ENCODE data around the gene SHISAL2A. TPM values are rescaled to one million over a fixed set of nuclear protein-coding genes. Genes with fewer than 3 reads are reported as not detected.

SHISAL2A gene
- polyA plus RNA-seq, 1 donor from 2014 or later = not detected

DNA sequence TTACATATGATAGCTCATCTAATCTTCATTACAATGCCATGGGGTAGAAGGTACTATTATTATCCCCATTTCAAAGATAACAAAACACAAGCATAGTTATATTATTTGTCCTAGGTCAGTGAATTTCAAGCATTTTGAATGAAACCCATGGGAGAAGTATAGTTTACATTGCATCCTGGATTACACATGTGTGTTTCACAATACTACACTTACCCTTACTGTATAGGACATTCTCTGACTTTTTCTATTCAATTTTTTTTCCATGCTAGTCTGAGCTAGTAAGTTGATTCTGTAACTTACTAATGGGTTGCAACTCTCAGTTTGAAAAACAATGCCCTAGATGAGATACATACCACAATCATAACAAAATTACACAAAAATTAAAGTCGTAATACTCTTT, 39.5 kb upstream of the SHISAL2A start:
- TF ChIP-seq EZH2 (IDR thresholded peaks at IDR 0.05; ENCODE audit: borderline replicate concordance, insufficient read depth, low read length, poor library complexity, severe bottlenecking) (no peak), RAD21 (conservative IDR thresholded peaks at IDR 0.05) (no peak), POLR2AphosphoS5 (IDR thresholded peaks at IDR 0.05) (no peak), EP300 (conservative IDR thresholded peaks at IDR 0.05; ENCODE audit: poor library complexity, severe bottlenecking) (no peak), MXI1 (conservative IDR thresholded peaks at IDR 0.05; ENCODE audit: poor library complexity, severe bottlenecking) (no peak), SMC3 (conservative IDR thresholded peaks at IDR 0.05; ENCODE audit: poor library complexity) (no peak), TAF1 (IDR thresholded peaks at IDR 0.05; ENCODE audit: low read depth) (no peak)
- TF ChIP-seq, protein P1, sequence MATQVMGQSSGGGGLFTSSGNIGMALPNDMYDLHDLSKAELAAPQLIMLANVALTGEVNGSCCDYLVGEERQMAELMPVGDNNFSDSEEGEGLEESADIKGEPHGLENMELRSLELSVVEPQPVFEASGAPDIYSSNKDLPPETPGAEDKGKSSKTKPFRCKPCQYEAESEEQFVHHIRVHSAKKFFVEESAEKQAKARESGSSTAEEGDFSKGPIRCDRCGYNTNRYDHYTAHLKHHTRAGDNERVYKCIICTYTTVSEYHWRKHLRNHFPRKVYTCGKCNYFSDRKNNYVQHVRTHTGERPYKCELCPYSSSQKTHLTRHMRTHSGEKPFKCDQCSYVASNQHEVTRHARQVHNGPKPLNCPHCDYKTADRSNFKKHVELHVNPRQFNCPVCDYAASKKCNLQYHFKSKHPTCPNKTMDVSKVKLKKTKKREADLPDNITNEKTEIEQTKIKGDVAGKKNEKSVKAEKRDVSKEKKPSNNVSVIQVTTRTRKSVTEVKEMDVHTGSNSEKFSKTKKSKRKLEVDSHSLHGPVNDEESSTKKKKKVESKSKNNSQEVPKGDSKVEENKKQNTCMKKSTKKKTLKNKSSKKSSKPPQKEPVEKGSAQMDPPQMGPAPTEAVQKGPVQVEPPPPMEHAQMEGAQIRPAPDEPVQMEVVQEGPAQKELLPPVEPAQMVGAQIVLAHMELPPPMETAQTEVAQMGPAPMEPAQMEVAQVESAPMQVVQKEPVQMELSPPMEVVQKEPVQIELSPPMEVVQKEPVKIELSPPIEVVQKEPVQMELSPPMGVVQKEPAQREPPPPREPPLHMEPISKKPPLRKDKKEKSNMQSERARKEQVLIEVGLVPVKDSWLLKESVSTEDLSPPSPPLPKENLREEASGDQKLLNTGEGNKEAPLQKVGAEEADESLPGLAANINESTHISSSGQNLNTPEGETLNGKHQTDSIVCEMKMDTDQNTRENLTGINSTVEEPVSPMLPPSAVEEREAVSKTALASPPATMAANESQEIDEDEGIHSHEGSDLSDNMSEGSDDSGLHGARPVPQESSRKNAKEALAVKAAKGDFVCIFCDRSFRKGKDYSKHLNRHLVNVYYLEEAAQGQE (IDR thresholded peaks at IDR 0.05; ENCODE audit: borderline replicate concordance) = no peak
- TF ChIP-seq, protein P2, sequence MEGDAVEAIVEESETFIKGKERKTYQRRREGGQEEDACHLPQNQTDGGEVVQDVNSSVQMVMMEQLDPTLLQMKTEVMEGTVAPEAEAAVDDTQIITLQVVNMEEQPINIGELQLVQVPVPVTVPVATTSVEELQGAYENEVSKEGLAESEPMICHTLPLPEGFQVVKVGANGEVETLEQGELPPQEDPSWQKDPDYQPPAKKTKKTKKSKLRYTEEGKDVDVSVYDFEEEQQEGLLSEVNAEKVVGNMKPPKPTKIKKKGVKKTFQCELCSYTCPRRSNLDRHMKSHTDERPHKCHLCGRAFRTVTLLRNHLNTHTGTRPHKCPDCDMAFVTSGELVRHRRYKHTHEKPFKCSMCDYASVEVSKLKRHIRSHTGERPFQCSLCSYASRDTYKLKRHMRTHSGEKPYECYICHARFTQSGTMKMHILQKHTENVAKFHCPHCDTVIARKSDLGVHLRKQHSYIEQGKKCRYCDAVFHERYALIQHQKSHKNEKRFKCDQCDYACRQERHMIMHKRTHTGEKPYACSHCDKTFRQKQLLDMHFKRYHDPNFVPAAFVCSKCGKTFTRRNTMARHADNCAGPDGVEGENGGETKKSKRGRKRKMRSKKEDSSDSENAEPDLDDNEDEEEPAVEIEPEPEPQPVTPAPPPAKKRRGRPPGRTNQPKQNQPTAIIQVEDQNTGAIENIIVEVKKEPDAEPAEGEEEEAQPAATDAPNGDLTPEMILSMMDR (IDR thresholded peaks at IDR 0.05; ENCODE audit: poor library complexity, severe bottlenecking) = no peak
- no peaks in the 10 kb centered on the region for H3K27me3 ChIP-seq (ENCODE audit: insufficient read depth, low read depth, low read length)
- no peak overlapping the region for H3K4me3 ChIP-seq (ENCODE audit: low read length)
- H3K9me2 ChIP-seq (ENCODE audit: insufficient read depth, low read length) = no peaks in the 10 kb centered on the region
- no peak overlapping the region for H3K27ac ChIP-seq (ENCODE audit: low read length)
- no peaks in the 10 kb centered on the region for H3K9me3 ChIP-seq (ENCODE audit: low read length)
- H3K79me2 ChIP-seq (replicated peaks; ENCODE audit: insufficient read depth, low read length) = no peaks in the 10 kb centered on the region
- no peaks in the 10 kb centered on the region for H3K36me3 ChIP-seq (ENCODE audit: insufficient read depth, low read length)
- no peaks in the 10 kb centered on the region for H4K20me1 ChIP-seq (ENCODE audit: insufficient read depth)
- no peak overlapping the region for H3K9ac ChIP-seq (ENCODE audit: low read length)
- no peak overlapping the region for H2AFZ ChIP-seq (ENCODE audit: low read depth, low read length)
- H3F3A ChIP-seq (ENCODE audit: insufficient read depth, low read length, poor library complexity, severe bottlenecking) = peaks cover 3% of the 10 kb centered on the region
- H3K4me2 ChIP-seq (ENCODE audit: low read length) = no peak overlapping the region

DNA sequence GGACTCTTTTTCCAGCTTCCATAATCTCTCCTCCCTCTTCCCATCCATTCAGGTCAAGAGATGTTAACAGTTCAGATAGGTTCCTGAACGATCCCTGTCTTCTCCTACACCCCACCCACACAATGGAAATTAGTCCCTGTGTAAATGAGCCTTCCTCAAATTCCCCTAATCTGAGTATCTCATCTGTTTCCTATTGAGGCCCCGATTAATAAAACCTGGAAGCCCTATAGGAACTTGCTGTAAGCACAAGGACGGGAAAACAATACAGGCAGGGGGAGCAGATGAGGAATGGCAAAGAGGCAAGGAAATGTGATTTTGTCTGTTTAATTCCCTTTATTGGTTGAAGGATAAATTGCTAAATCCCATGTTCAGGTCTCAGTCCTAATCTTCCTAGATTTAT, 37.9 kb upstream of the SHISAL2A start:
- H3F3A ChIP-seq (ENCODE audit: insufficient read depth, low read length, poor library complexity, severe bottlenecking) = no peaks in the 10 kb centered on the region
- H4K20me1 ChIP-seq (ENCODE audit: insufficient read depth) = no peaks in the 10 kb centered on the region
- no peaks in the 10 kb centered on the region for H3K9me2 ChIP-seq (ENCODE audit: insufficient read depth, low read length)
- H3K36me3 ChIP-seq (ENCODE audit: insufficient read depth, low read length) = no peaks in the 10 kb centered on the region
- no peak overlapping the region for H3K9ac ChIP-seq (ENCODE audit: low read length)
- TF ChIP-seq SMC3 (conservative IDR thresholded peaks at IDR 0.05; ENCODE audit: poor library complexity) = no peak
- no peak for TF ChIP-seq EP300 (conservative IDR thresholded peaks at IDR 0.05; ENCODE audit: poor library complexity, severe bottlenecking)
- TF ChIP-seq RAD21 (conservative IDR thresholded peaks at IDR 0.05) = no peak
- no peak for TF ChIP-seq MXI1 (conservative IDR thresholded peaks at IDR 0.05; ENCODE audit: poor library complexity, severe bottlenecking)
- no peak for TF ChIP-seq TAF1 (IDR thresholded peaks at IDR 0.05; ENCODE audit: low read depth)
- TF ChIP-seq, protein P1 (IDR thresholded peaks at IDR 0.05; ENCODE audit: borderline replicate concordance) = no peak
- TF ChIP-seq EZH2 (IDR thresholded peaks at IDR 0.05; ENCODE audit: borderline replicate concordance, insufficient read depth, low read length, poor library complexity, severe bottlenecking) = no peak
- TF ChIP-seq, protein P2 (IDR thresholded peaks at IDR 0.05; ENCODE audit: poor library complexity, severe bottlenecking) = no peak
- no peak for TF ChIP-seq POLR2AphosphoS5 (IDR thresholded peaks at IDR 0.05)
- H3K4me2 ChIP-seq (ENCODE audit: low read length) = no peak overlapping the region
- H3K9me3 ChIP-seq (ENCODE audit: low read length) = no peaks in the 10 kb centered on the region
- H3K4me3 ChIP-seq (ENCODE audit: low read length) = no peak overlapping the region
- H3K79me2 ChIP-seq (replicated peaks; ENCODE audit: insufficient read depth, low read length) = no peaks in the 10 kb centered on the region
- H3K27me3 ChIP-seq (ENCODE audit: insufficient read depth, low read depth, low read length) = no peaks in the 10 kb centered on the region
- H3K27ac ChIP-seq (ENCODE audit: low read length) = no peak overlapping the region
- no peak overlapping the region for H2AFZ ChIP-seq (ENCODE audit: low read depth, low read length)
